ENCODE data around the gene ULK1. TPM values are rescaled to one million over a fixed set of nuclear protein-coding genes. Genes with fewer than 3 reads are reported as not detected.

The ULK1 gene
- total RNA-seq, 1 donor = 11.7 TPM

DNA sequence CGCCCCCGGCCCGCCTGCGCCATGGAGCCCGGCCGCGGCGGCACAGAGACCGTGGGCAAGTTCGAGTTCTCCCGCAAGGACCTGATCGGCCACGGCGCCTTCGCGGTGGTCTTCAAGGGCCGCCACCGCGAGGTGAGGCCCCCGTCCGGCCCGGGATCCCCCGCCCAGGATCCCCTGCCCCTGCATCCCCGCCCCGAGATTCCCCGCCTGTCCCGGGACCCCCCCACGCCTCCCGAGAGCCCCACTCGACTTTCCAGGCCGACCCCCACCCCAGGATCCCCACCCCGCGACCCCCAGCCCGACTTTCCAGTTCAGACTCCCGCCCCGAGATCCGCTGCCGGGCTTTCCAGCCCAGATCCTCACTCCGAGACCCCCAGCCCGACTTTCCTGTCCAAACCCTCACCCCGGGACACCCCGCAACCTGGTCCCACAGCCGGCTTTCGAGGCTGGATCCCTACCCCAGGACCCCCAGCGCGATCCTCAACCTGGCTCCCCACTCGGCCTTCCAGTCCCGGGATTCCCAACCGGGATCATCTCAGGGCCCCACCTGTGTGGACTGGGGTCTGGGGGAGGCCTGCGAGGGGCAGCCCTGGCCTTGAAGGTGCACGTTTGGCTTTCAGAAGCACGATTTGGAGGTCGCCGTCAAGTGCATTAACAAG lies 688 bp downstream of the ULK1 start:
- peak overlapping the region; percentile 73 for H3K4me3 ChIP-seq (ENCODE audit: low read depth, low read length)
- TF ChIP-seq, protein P1, sequence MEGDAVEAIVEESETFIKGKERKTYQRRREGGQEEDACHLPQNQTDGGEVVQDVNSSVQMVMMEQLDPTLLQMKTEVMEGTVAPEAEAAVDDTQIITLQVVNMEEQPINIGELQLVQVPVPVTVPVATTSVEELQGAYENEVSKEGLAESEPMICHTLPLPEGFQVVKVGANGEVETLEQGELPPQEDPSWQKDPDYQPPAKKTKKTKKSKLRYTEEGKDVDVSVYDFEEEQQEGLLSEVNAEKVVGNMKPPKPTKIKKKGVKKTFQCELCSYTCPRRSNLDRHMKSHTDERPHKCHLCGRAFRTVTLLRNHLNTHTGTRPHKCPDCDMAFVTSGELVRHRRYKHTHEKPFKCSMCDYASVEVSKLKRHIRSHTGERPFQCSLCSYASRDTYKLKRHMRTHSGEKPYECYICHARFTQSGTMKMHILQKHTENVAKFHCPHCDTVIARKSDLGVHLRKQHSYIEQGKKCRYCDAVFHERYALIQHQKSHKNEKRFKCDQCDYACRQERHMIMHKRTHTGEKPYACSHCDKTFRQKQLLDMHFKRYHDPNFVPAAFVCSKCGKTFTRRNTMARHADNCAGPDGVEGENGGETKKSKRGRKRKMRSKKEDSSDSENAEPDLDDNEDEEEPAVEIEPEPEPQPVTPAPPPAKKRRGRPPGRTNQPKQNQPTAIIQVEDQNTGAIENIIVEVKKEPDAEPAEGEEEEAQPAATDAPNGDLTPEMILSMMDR (IDR thresholded peaks at IDR 0.05; ENCODE audit: insufficient read depth, low read depth, low read length) = no peak
- no peak for DNase-seq (ENCODE audit: low read depth)

DNA sequence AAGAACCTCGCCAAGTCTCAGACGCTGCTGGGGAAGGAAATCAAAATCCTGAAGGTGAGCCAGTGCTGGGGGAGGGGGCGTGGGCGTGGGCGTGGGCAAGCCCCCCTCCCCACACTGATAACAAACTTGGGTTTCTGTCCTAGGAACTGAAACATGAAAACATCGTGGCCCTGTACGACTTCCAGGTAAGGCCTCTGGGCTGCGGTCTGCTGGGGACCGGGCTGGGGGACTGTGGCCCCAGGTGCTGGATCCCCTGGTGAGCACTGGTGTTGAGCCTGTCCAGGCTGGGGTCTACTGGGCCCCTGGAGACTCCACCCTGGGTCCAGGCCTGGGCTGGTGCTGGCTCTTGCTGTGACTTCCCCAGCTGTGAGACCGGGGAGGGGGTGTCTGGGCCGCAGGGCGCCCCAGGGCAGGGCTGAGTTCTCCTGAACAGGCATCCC lies 1.2 kb downstream of the ULK1 start:
- H3K4me3 ChIP-seq (ENCODE audit: low read depth, low read length) = peak overlapping the region; percentile 73
- peak; percentile 13 for DNase-seq (ENCODE audit: low read depth)
- TF ChIP-seq, protein P1 (IDR thresholded peaks at IDR 0.05; ENCODE audit: insufficient read depth, low read depth, low read length) = no peak

GRCh38 chr12:131896080-131896810 lies 1.8 kb downstream of the ULK1 start:
- TF ChIP-seq, protein P1 (IDR thresholded peaks at IDR 0.05; ENCODE audit: insufficient read depth, low read depth, low read length) = no peak
- H3K4me3 ChIP-seq (ENCODE audit: low read depth, low read length) = peak overlapping the region; percentile 73
- DNase-seq (ENCODE audit: low read depth) = peak; percentile 93

- TF ChIP-seq, protein P1 (IDR thresholded peaks at IDR 0.05; ENCODE audit: insufficient read depth, low read depth, low read length) = no peak
- no peak for DNase-seq (ENCODE audit: low read depth)
- peak overlapping the region; percentile 73 for H3K4me3 ChIP-seq (ENCODE audit: low read depth, low read length)
Measured at GRCh38 chr12:131896811-131897270, 2.4 kb downstream of the ULK1 start.

- DNase-seq (ENCODE audit: low read depth) = no peak
- no peak overlapping the region for H3K4me3 ChIP-seq (ENCODE audit: low read depth, low read length)
- TF ChIP-seq, protein P1 (IDR thresholded peaks at IDR 0.05; ENCODE audit: insufficient read depth, low read depth, low read length) = no peak
Measured at GRCh38 chr12:131897276-131897675, 2.9 kb downstream of the ULK1 start.

DNA sequence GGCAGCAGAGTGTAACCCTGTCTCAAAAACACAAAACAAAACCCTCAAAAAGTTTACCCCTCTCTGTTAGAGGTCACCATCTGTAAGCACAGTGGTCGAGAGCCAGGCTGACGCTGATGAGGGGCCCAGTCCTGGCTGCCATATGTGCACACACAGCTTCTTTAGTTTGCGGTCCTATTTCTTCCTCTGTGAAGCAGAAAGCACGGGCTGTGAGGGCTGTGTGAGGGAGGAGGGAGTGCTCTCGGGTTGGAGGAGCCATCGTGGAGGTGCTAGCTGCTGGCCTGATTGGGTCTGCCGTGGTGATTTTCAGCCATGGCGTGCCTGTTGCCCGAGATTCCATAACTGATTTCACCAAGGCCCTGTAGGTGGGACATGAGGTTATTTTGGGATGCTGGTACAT lies 3.5 kb downstream of the ULK1 start:
- TF ChIP-seq, protein P1 (IDR thresholded peaks at IDR 0.05; ENCODE audit: insufficient read depth, low read depth, low read length) = no peak
- H3K4me3 ChIP-seq (ENCODE audit: low read depth, low read length) = no peak overlapping the region
- no peak for DNase-seq (ENCODE audit: low read depth)
